SK-N-SH (cell line): ENCODE results near the gene E4F1.

Source experiments
- CTCF ChIP-seq: fragments of 200-600 bp; sonication (generic); IDR thresholded peaks from 2 replicates; pipeline ENCODE4 v1.6.1; 2017; ENCODE audit warnings: antibody characterized with exemption, mild to moderate bottlenecking, moderate library complexity
- FOSL2 ChIP-seq: IDR thresholded peaks from 2 replicates; pipeline ENCODE4 v1.4.0; 2012; ENCODE audit warnings: low read depth, mild to moderate bottlenecking, moderate library complexity, borderline replicate concordance
- MXI1 ChIP-seq: IDR thresholded peaks from 2 replicates; pipeline ENCODE4 v1.6.1; 2012; ENCODE audit warnings: mild to moderate bottlenecking, low read depth, low read length, improper control_type of control experiment
- POLR2AphosphoS5 ChIP-seq: IDR thresholded peaks from 2 replicates; pipeline ENCODE4 v1.6.1; 2012; ENCODE audit warnings: low read depth, low read length
- RFX5 ChIP-seq: IDR thresholded peaks from 2 replicates; pipeline ENCODE4 v1.6.1; 2012; ENCODE audit warnings: mild to moderate bottlenecking, improper control_type of control experiment, low read length
- SIN3A ChIP-seq: IDR thresholded peaks from 2 replicates; pipeline ENCODE4 v1.6.1; 2012; ENCODE audit warnings: low read depth, mild to moderate bottlenecking, low read length, moderate library complexity, borderline replicate concordance
- YY1 ChIP-seq: IDR thresholded peaks from 2 replicates; pipeline ENCODE4 v1.4.0; 2012; ENCODE audit warnings: low read depth, mild to moderate bottlenecking
- ZBTB33 ChIP-seq: IDR thresholded peaks from 2 replicates; pipeline ENCODE4 v1.4.0; 2012; ENCODE audit warnings: low read depth, borderline replicate concordance

- TF ChIP-seq CTCF: no peak
- TF ChIP-seq ZBTB33: peak; percentile 52; the same call in 1 of the 2 replicates
- peak; percentile 94; the same call in 1 of the 2 replicates for TF ChIP-seq SIN3A
- TF ChIP-seq MXI1: peak; percentile 97
- TF ChIP-seq RFX5: no peak
- peak; percentile 90 for TF ChIP-seq YY1
- TF ChIP-seq POLR2AphosphoS5: peak; percentile 85
- TF ChIP-seq FOSL2: no peak
Observed at GRCh38 chr16:2223221-2223941, at the start of gene E4F1.
